K562 (cell line): Measurements from ENCODE around the gene GPR107. TPM values are rescaled to one million over a fixed set of nuclear protein-coding genes. Genes with fewer than 3 reads are reported as not detected.

Experiments used
- CREBBP ChIP-seq: IDR thresholded peaks from one replicate; pipeline ENCODE4 v1.6.1; 2012; ENCODE audit warnings: low read depth, mild to moderate bottlenecking, control low read depth, inconsistent platforms, low read length
- ELF4 ChIP-seq: fragments of 450-650 bp; formaldehyde crosslinking; IDR thresholded peaks from 2 replicates; pipeline ENCODE4 v1.4.0; 2022; ENCODE audit warnings: missing genetic modification characterization
- MCM7 ChIP-seq, 2 experiments: fragments of 450-650 bp; IDR thresholded peaks; 2 replicates each; pipeline ENCODE4 v1.6.1; 2016 to 2018
- NCOA4 ChIP-seq: fragments of 450-650 bp; IDR thresholded peaks from 2 replicates; pipeline ENCODE4 v1.6.1; 2018; ENCODE audit warnings: mild to moderate bottlenecking; ENCODE audit not compliant: partially characterized antibody
- OTX1 ChIP-seq: fragments of 450-650 bp; formaldehyde crosslinking; IDR thresholded peaks from 2 replicates; pipeline ENCODE4 v1.4.0; 2022; ENCODE audit warnings: mild to moderate bottlenecking
- SRF ChIP-seq, 2 experiments: fragments of 250-450, 450-650 bp in 1 of 2; sonication (Bioruptor Pico) in 1 of 2; sonication (generic) in 1 of 2; formaldehyde crosslinking; IDR thresholded peaks; 2 replicates each; pipeline versions ENCODE4 v1.5.0 to v1.5.1; 2020 to 2022; ENCODE audit warnings: mild to moderate bottlenecking in 1 of 2, missing genetic modification reagents in 1 of 2
- STAG1 ChIP-seq: sonication (generic); formaldehyde crosslinking; IDR thresholded peaks from 2 replicates; pipeline ENCODE4 v1.5.0; 2020; ENCODE audit warnings: missing genetic modification reagents, borderline replicate concordance
- TAF15 ChIP-seq: fragments of 200-400 bp; formaldehyde crosslinking; IDR thresholded peaks from 2 replicates; pipeline ENCODE4 v1.6.1; 2017; ENCODE audit warnings: mild to moderate bottlenecking, low read depth, low read length, moderate library complexity
- TAF9B ChIP-seq: fragments of 450-650 bp; IDR thresholded peaks from 2 replicates; pipeline ENCODE4 v1.6.1; 2018; ENCODE audit warnings: mild to moderate bottlenecking; ENCODE audit not compliant: partially characterized antibody
- ZNF212 ChIP-seq: fragments of 450-650 bp; formaldehyde crosslinking; IDR thresholded peaks from 2 replicates; pipeline ENCODE4 v1.4.0; 2020; ENCODE audit warnings: mild to moderate bottlenecking
- ZNF232 ChIP-seq: sonication (generic); formaldehyde crosslinking; IDR thresholded peaks from 2 replicates; pipeline ENCODE4 v1.8.0; 2022; ENCODE audit warnings: mild to moderate bottlenecking, missing genetic modification reagents
- ZNF239 ChIP-seq: fragments of 250-450 bp; sonication (Bioruptor Pico); IDR thresholded peaks from 2 replicates; pipeline ENCODE4 v1.4.0; 2020; ENCODE audit warnings: mild to moderate bottlenecking
- ZNF507 ChIP-seq: conservative IDR thresholded peaks from 2 replicates; pipeline ENCODE4 v1.6.1; 2017; ENCODE audit warnings: missing genetic modification characterization, missing compliant biosample characterization
- ZNF717 ChIP-seq: fragments of 250-450 bp; sonication (Bioruptor Pico); IDR thresholded peaks from 2 replicates; pipeline ENCODE4 v1.5.0; 2021
- ZNF778 ChIP-seq: fragments of 450-650 bp; formaldehyde crosslinking; IDR thresholded peaks from 2 replicates; pipeline ENCODE4 v1.4.0; 2020; ENCODE audit warnings: mild to moderate bottlenecking, moderate library complexity
- polyA plus RNA-seq, 8 experiments: library from polyadenylated mRNA; depleted of rRNA in 4 of 8; stranded (reverse) in 5 of 8; unstranded in 3 of 8; fragments of >200 nt; fragmentation: Nextera tagmentation in 2 of 8; fragmentation: Illumina TruSeq in 1 of 8; extraction: Ambion mirVana in 2 of 8; extraction: Trizol in 1 of 8; gene quantifications; 2 replicates each; pipeline versions ENCODE4 v1.2.1 to v1.2.3, GENCODE V29; 2011 to 2014; ENCODE audit warnings: inconsistent platforms in 1 of 8, missing spikeins in 1 of 8
- total RNA-seq, 7 experiments: library from RNA; depleted of rRNA in 6 of 7; stranded (reverse); fragments of >200 nt in 6 of 7; fragmentation: Illumina TruSeq in 2 of 7; extraction: Trizol in 2 of 7; gene quantifications; 2 replicates each; pipeline versions ENCODE4 v1.2.1 to v1.2.3, GENCODE V29; 2011 to 2021; ENCODE audit warnings: low replicate concordance in 1 of 7
- TF ChIP-seq, protein P1 (sequence below), 2 experiments: fragments of 450-650 bp; formaldehyde crosslinking in 1 of 2; IDR thresholded peaks; 2 replicates each; pipeline versions ENCODE4 v1.4.0 to v1.6.1; 2014 to 2020; ENCODE audit warnings: mild to moderate bottlenecking in 2 of 2, borderline replicate concordance in 1 of 2, low read depth in 1 of 2
- TF ChIP-seq, protein P2 (sequence below): IDR thresholded peaks from 2 replicates; pipeline ENCODE4 v1.6.1; 2016; ENCODE audit warnings: missing genetic modification characterization, missing compliant biosample characterization
- TF ChIP-seq, protein P3 (sequence below): fragments of 450-650 bp; IDR thresholded peaks from 2 replicates; pipeline ENCODE4 v1.6.1; 2016

The GPR107 gene
- total and polyA plus RNA-seq, 9 of the 15 experiments (the other 6 are each of a cell fraction or from before 2014, with no cell fraction given), result 3.2 to 34.6 (median 14.4) TPM

DNA sequence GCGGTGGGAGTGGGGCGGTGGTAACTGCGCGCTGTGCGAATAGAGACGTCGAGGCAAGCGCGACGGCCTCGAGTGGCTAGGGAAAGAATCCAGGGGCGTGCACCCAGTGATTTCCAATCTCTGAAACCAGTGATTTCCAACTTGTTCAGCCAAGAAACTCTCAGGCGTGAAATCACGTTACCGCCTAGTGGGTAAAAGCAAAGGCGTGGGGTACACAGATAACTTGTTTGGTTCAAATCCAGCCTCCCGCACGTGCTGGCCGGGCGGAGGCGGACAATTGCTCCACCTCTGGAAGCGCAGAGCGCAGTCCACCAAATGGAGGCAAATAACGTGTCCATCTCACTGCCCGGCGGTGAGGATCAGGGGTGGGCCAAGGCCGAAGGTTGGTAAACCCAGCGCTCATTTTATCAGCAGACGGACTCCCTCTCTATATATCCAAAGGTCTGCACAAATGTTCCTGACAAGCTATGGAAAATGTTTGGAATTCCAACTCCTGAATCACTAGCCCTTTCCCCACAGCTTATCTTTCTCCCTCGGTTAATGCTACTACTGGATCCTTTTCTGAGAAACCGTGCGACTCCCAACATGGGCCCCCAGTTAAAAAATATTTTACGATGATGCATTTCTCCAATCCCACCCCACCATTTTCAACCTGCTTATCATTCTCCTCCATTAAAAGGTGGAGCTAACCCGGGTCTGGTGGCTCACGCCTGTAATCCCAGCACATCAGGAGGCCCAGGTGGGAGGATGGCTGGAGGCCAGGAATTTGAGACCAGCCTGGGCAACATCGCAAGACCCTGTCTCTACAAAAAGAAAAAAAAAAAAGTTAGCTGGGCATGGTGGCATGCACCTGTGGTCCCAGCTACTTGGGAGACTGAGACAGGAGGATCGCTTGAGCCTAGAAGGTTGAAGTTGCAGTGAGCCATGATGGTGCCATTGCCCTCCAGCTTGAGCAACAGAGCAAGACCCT lies 9.8 kb upstream of the GPR107 start (continued):
- TF ChIP-seq, protein P1, sequence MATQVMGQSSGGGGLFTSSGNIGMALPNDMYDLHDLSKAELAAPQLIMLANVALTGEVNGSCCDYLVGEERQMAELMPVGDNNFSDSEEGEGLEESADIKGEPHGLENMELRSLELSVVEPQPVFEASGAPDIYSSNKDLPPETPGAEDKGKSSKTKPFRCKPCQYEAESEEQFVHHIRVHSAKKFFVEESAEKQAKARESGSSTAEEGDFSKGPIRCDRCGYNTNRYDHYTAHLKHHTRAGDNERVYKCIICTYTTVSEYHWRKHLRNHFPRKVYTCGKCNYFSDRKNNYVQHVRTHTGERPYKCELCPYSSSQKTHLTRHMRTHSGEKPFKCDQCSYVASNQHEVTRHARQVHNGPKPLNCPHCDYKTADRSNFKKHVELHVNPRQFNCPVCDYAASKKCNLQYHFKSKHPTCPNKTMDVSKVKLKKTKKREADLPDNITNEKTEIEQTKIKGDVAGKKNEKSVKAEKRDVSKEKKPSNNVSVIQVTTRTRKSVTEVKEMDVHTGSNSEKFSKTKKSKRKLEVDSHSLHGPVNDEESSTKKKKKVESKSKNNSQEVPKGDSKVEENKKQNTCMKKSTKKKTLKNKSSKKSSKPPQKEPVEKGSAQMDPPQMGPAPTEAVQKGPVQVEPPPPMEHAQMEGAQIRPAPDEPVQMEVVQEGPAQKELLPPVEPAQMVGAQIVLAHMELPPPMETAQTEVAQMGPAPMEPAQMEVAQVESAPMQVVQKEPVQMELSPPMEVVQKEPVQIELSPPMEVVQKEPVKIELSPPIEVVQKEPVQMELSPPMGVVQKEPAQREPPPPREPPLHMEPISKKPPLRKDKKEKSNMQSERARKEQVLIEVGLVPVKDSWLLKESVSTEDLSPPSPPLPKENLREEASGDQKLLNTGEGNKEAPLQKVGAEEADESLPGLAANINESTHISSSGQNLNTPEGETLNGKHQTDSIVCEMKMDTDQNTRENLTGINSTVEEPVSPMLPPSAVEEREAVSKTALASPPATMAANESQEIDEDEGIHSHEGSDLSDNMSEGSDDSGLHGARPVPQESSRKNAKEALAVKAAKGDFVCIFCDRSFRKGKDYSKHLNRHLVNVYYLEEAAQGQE (IDR thresholded peaks at IDR 0.05; ENCODE audit: borderline replicate concordance), result no peak
- TF ChIP-seq, protein P1 (CRISPR knock-in tag; IDR thresholded peaks at IDR 0.05; ENCODE audit: low read depth), result no peak
- TF ChIP-seq TAF9B (no peak), ZNF232 (0 out of 2 replicates have a peak, but pooled peaks have one; percentile 4), ZNF717 (CRISPR knock-in tag) (no peak), OTX1 (CRISPR knock-in tag) (no peak), TAF15 (no peak), NCOA4 (no peak), ZNF212 (CRISPR knock-in tag) (no peak), ELF4 (CRISPR knock-in tag) (no peak), SRF (CRISPR knock-in tag; IDR thresholded peaks at IDR 0.05) (no peak), CREBBP (no peak), STAG1 (0 out of 2 replicates have a peak, but pooled peaks have one; percentile 8), ZNF507 (tag) (no peak), MCM7 (IDR thresholded peaks at IDR 0.05) (no peak), ZNF778 (CRISPR knock-in tag) (no peak), ZNF239 (CRISPR knock-in tag) (no peak; the same call in 1 of the 2 replicates)
- TF ChIP-seq, protein P2, sequence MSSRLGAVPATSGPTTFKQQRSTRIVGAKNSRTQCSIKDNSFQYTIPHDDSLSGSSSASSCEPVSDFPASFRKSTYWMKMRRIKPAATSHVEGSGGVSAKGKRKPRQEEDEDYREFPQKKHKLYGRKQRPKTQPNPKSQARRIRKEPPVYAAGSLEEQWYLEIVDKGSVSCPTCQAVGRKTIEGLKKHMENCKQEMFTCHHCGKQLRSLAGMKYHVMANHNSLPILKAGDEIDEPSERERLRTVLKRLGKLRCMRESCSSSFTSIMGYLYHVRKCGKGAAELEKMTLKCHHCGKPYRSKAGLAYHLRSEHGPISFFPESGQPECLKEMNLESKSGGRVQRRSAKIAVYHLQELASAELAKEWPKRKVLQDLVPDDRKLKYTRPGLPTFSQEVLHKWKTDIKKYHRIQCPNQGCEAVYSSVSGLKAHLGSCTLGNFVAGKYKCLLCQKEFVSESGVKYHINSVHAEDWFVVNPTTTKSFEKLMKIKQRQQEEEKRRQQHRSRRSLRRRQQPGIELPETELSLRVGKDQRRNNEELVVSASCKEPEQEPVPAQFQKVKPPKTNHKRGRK (tag), result no peak
- TF ChIP-seq, protein P3, sequence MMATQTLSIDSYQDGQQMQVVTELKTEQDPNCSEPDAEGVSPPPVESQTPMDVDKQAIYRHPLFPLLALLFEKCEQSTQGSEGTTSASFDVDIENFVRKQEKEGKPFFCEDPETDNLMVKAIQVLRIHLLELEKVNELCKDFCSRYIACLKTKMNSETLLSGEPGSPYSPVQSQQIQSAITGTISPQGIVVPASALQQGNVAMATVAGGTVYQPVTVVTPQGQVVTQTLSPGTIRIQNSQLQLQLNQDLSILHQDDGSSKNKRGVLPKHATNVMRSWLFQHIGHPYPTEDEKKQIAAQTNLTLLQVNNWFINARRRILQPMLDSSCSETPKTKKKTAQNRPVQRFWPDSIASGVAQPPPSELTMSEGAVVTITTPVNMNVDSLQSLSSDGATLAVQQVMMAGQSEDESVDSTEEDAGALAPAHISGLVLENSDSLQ, result no peak
